Measurements from ENCODE around the gene FBXW11. TPM values are rescaled to one million over a fixed set of nuclear protein-coding genes. Genes with fewer than 3 reads are reported as not detected.
A peak's percentile ranks its signal among the peaks of the same experiment; 100 is the strongest.

Gene FBXW11
- total RNA-seq, 4 donors from 2014 or later, result 22.8 to 44.8 (median 40.3) TPM

DNA sequence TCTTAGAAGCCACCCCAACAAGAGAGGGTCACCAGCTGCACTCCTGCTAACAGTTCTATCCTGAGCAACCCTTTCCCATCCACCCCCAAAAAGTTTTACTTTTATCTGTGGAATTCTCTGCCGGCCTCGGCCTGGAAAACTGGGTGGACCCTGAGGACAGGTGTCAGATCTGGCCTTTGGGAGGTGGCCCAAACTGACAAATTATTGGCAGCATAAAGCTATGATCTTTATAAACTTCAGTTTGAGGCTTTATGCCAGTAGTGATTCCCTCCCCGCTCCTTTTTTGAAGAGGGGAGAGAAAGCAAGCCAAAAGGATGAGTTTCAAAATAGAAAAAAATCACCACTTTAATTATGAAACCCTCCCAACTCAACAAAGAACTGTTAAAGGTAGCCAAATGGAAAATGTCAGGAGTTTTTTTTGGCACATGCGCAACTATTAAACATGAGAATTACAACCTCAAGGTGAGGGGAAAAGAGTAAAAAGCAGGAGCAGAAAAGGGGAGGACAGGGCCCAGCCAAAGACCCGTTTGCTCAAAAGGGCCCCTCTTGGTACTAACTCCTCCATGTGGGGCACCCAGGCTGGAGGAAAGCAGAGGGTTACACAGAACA, 49.4 kb downstream of the FBXW11 start:
- no peaks in the 10 kb centered on the region for H3K9me3 ChIP-seq
- peak overlapping the region in 3 of 4 donors; percentile 1 to 41 (median 13) for H3K27ac ChIP-seq
- peaks cover 20 to 62% (median 40%) of the 10 kb centered on the region in 4 donors for H3K4me1 ChIP-seq
- intact Hi-C loops (cut with DNase I; ENCODE audit: low total_unique reads) (no loop called here), in situ Hi-C loops (cut with MboI; ENCODE audit: low pct_ligation_motif_present in 1 of 4, low pct_unique_long_range_greater_than_20kb in 1 of 4, low sequenced_read_pairs in 3 of 4) (no loop called here)
- no peak for DNase-seq
- WGBS, 2 donors (ENCODE audit: low coverage in 1 of 2), result 44 to 100% methylated on average over 1 to 5 of the region's 5 CpGs
- H3K4me3 ChIP-seq, result no peak overlapping the region
- no peaks in the 10 kb centered on the region for H3K36me3 ChIP-seq
- TF ChIP-seq POLR2A (IDR thresholded peaks at IDR 0.05), result no peak
- no peak for TF ChIP-seq POLR2AphosphoS5 (IDR thresholded peaks at IDR 0.05)
- no peak for TF ChIP-seq EP300 (IDR thresholded peaks at IDR 0.05; ENCODE audit: low read depth)
- no peak for TF ChIP-seq CTCF (IDR thresholded peaks at IDR 0.05)
- H3K27me3 ChIP-seq, result no peaks in the 10 kb centered on the region

GRCh38 chr5:171956314-171956713, 50.1 kb downstream of the FBXW11 start:
- Histone ChIP-seq H3K36me3 (no peaks in the 10 kb centered on the region), H3K4me1 (peaks cover 18 to 55% (median 40%) of the 10 kb centered on the region in 4 donors), H3K27ac (peak overlapping the region in 2 of 4 donors; percentile 1 to 41), H3K9me3 (no peaks in the 10 kb centered on the region), H3K4me3 (no peak overlapping the region), H3K27me3 (no peaks in the 10 kb centered on the region)
- no peak for TF ChIP-seq CTCF (IDR thresholded peaks at IDR 0.05)
- no peak for TF ChIP-seq POLR2A (IDR thresholded peaks at IDR 0.05)
- TF ChIP-seq POLR2AphosphoS5 (IDR thresholded peaks at IDR 0.05), result no peak
- TF ChIP-seq EP300 (IDR thresholded peaks at IDR 0.05; ENCODE audit: low read depth), result no peak
- in situ Hi-C loops (cut with MboI; ENCODE audit: low pct_ligation_motif_present in 1 of 4, low pct_unique_long_range_greater_than_20kb in 1 of 4, low sequenced_read_pairs in 3 of 4) (no loop called here), intact Hi-C loops (cut with DNase I; ENCODE audit: low total_unique reads) (no loop called here)
- WGBS, 2 donors (ENCODE audit: low coverage in 1 of 2), result 89 to 100% methylated on average over 1 of the region's 1 CpG
- no peak for DNase-seq

GRCh38 chr5:171955761-171956160, 50.7 kb downstream of the FBXW11 start:
- peaks cover 16 to 50% (median 39%) of the 10 kb centered on the region in 4 donors for H3K4me1 ChIP-seq
- no peak overlapping the region for H3K4me3 ChIP-seq
- no peaks in the 10 kb centered on the region for H3K36me3 ChIP-seq
- peak overlapping the region in 1 of 4 donors; percentile 1 for H3K27ac ChIP-seq
- in situ Hi-C loops (cut with MboI; ENCODE audit: low pct_ligation_motif_present in 1 of 4, low pct_unique_long_range_greater_than_20kb in 1 of 4, low sequenced_read_pairs in 3 of 4), result no loop called here
- intact Hi-C loops (cut with DNase I; ENCODE audit: low total_unique reads), result no loop called here
- no peaks in the 10 kb centered on the region for H3K9me3 ChIP-seq
- no peaks in the 10 kb centered on the region for H3K27me3 ChIP-seq
- WGBS, 2 donors (ENCODE audit: low coverage in 1 of 2), result 81 to 92% methylated on average over 4 of the region's 4 CpGs
- no peak for DNase-seq
- TF ChIP-seq EP300 (IDR thresholded peaks at IDR 0.05; ENCODE audit: low read depth) (no peak), CTCF (IDR thresholded peaks at IDR 0.05) (no peak), POLR2AphosphoS5 (IDR thresholded peaks at IDR 0.05) (no peak), POLR2A (IDR thresholded peaks at IDR 0.05) (no peak)

DNA sequence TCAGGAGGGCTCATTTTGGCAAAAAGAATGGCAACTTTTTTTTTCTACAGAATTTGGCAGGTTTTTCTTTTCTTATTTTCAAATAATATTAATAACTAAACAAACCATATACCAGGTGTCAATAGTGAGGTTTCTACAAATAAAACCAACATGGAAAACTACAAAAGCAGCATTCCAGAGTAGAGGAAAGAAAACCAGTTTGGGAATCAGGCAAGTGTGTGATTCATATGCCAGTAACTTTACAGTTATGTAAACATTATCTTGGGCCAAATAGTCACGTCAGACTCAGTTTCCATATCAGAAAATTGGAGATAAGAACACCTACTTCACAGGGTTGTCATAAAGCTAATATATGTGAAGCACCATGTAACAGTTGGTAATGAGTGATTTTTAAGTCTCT, 51.7 kb downstream of the FBXW11 start:
- H3K9me3 ChIP-seq, result no peaks in the 10 kb centered on the region
- no peak overlapping the region for H3K27ac ChIP-seq
- intact Hi-C loops (cut with DNase I; ENCODE audit: low total_unique reads) (no loop called here), in situ Hi-C loops (cut with MboI; ENCODE audit: low pct_ligation_motif_present in 1 of 4, low pct_unique_long_range_greater_than_20kb in 1 of 4, low sequenced_read_pairs in 3 of 4) (no loop called here)
- H3K4me3 ChIP-seq, result no peak overlapping the region
- no peaks in the 10 kb centered on the region for H3K36me3 ChIP-seq
- no peak for DNase-seq
- no peaks in the 10 kb centered on the region for H3K27me3 ChIP-seq
- H3K4me1 ChIP-seq, result peaks cover 16 to 50% (median 39%) of the 10 kb centered on the region in 4 donors
- WGBS, 2 donors (ENCODE audit: low coverage in 1 of 2), result 0 to 34% methylated on average over 1 of the region's 1 CpG
- TF ChIP-seq POLR2AphosphoS5 (IDR thresholded peaks at IDR 0.05) (no peak), CTCF (IDR thresholded peaks at IDR 0.05) (no peak), EP300 (IDR thresholded peaks at IDR 0.05; ENCODE audit: low read depth) (no peak), POLR2A (IDR thresholded peaks at IDR 0.05) (no peak)

Data from transverse colon (tissue), 4 donors.